Ectodermal cell (in vitro differentiated cells): ENCODE results near the gene CLEC2A.
"Not testable (repeated sequence)": the region's sequence is repeated elsewhere in the genome, so short reads cannot be mapped to it uniquely, and the experiment has no call there.

Experiments used
- H3K27ac ChIP-seq: 2 replicates; pipeline ENCODE4 v1.7.0; 2013; ENCODE audit warnings: mild to moderate bottlenecking, low read depth, low read length; ENCODE audit not compliant: insufficient read depth, poor library complexity, severe bottlenecking
- H3K27me3 ChIP-seq: 2 replicates; pipeline ENCODE4 v1.7.0; 2013; ENCODE audit warnings: mild to moderate bottlenecking, low read length; ENCODE audit not compliant: insufficient read depth, control insufficient read depth, poor library complexity, severe bottlenecking
- H3K36me3 ChIP-seq: one replicate; pipeline ENCODE4 v1.7.0; 2013; ENCODE audit warnings: low read length; ENCODE audit not compliant: control insufficient read depth, insufficient read depth
- H3K4me1 ChIP-seq: one replicate; pipeline ENCODE4 v1.7.0; 2013; ENCODE audit warnings: low read length; ENCODE audit not compliant: control insufficient read depth, insufficient read depth
- H3K4me3 ChIP-seq: 2 replicates; pipeline ENCODE4 v1.7.0; 2013; ENCODE audit warnings: low read depth, low read length, control low read depth; ENCODE audit not compliant: insufficient read depth
- H3K9me3 ChIP-seq: 2 replicates; pipeline ENCODE4 v1.7.0; 2013; ENCODE audit warnings: mild to moderate bottlenecking, low read length, moderate library complexity; ENCODE audit not compliant: control insufficient read depth
- WGBS, 2 experiments: methylation state at CpG; one replicate each; pipeline ENCODE4 v1.1.7; 2013; ENCODE audit warnings: missing lambda C conversion rate in 2 of 2; 5-methylcytosine and 5-hydroxymethylcytosine counted together

CLEC2A gene

DNA sequence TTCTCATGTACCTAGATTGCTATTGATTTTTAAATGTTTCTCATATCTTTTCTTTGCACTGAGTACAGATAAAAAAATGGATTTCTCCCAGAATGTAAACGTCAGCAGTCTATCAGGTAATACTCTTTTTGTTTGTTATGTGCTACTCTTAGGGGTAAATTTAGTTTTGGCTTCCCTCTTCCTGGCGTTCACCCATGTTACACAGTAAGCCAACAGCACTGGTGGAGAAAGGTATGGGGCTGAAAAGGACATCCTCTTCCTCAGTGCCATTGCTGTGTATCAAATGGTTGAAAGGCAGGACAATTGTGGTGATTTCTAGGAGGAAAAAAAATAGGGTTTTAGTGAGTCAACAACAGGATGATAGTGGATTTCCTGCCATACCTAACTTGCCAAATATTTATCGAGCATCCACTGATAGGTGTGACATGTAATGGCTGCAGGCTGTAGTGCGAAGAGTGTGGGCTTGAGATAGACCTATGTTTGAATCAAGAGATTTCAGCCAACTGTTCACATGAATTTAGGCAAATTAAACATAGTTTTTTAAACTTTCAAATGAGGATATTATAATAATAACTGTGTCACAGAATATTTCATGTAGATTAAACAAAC, 43.4 kb downstream of the CLEC2A start:
- Histone ChIP-seq H3K9me3 (no peaks in the 10 kb centered on the region), H3K36me3 (no peaks in the 10 kb centered on the region), H3K27ac (no peak overlapping the region), H3K4me3 (no peak overlapping the region), H3K4me1 (no peaks in the 10 kb centered on the region), H3K27me3 (no peaks in the 10 kb centered on the region)
- 93 to 94% methylated on average over 4 of the region's 4 CpGs for WGBS, 2 experiments

DNA sequence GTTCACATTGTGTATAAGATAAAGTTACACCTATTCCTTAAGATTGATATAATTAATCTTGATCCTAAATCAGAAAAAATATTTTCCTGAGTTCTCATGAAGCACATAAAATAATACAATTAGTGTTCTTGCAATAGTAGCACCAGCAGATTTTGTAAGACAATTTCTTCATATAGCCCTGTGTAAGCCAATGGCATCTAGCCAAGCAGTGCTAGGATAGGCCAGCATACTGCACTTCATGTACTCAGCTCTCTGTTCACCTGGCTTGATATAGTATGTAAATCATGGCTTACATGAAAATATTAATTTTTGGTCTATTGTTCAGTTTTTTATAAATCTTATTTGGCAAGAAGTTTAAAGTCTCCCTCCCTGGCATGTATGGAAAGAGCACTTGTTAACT, 49.0 kb downstream of the CLEC2A start:
- H3K27ac ChIP-seq = no peak overlapping the region
- no peaks in the 10 kb centered on the region for H3K9me3 ChIP-seq
- H3K4me1 ChIP-seq = no peaks in the 10 kb centered on the region
- H3K27me3 ChIP-seq = no peaks in the 10 kb centered on the region
- no peaks in the 10 kb centered on the region for H3K36me3 ChIP-seq
- no peak overlapping the region for H3K4me3 ChIP-seq

- H3K36me3 ChIP-seq = no peaks in the 10 kb centered on the region
- H3K27me3 ChIP-seq = no peaks in the 10 kb centered on the region
- H3K4me3 ChIP-seq = no peak overlapping the region
- H3K4me1 ChIP-seq = no peaks in the 10 kb centered on the region
- 89 to 98% methylated on average over 2 to 4 of the region's 5 CpGs for WGBS, 2 experiments
- no peaks in the 10 kb centered on the region for H3K9me3 ChIP-seq
- H3K27ac ChIP-seq = no peak overlapping the region
Observed at GRCh38 chr12:9881988-9882387, 50.2 kb downstream of the CLEC2A start.

DNA sequence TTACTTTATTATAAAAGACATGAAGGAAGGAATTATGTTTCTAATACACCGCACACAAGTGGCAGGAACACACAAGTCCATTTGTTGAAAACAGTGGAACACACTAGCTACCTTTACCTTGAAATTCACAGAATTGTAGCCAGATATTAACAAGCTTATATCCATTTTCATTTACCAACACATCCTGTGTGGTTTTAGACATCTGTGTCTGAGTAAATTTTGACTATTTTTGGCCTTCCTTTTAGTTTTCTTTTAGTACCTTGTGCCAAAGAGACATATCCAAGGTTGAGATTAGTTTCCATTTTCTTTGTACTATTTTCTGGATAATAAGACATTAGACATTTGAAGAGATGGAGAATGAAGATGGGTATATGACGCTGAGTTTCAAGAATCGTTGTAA, 50.9 kb downstream of the CLEC2A start, which contains the start of gene KLRF2:
Gene KLRF2, plus strand, starts transcription at position 244 of the 400 bp plus-strand sequence. Its CDS starts 107 bp downstream, at position 351.
- no peaks in the 10 kb centered on the region for H3K36me3 ChIP-seq
- no peaks in the 10 kb centered on the region for H3K4me1 ChIP-seq
- WGBS, 2 experiments = 90 to 91% methylated on average over 2 to 3 of the region's 3 CpGs
- H3K27ac ChIP-seq = no peak within 1 kb of the TSS
- H3K27me3 ChIP-seq = no peaks in the 10 kb centered on the region
- no peak within 1 kb of the TSS for H3K4me3 ChIP-seq
- no peaks in the 10 kb centered on the region for H3K9me3 ChIP-seq

GRCh38 chr12:9880532-9881078, 51.6 kb downstream of the CLEC2A start:
- Histone ChIP-seq H3K9me3 (no peaks in the 10 kb centered on the region), H3K27ac (no peak overlapping the region), H3K4me3 (no peak overlapping the region), H3K27me3 (no peaks in the 10 kb centered on the region), H3K4me1 (no peaks in the 10 kb centered on the region), H3K36me3 (no peaks in the 10 kb centered on the region)
- 72 to 78% methylated on average over 4 of the region's 4 CpGs for WGBS, 2 experiments

DNA sequence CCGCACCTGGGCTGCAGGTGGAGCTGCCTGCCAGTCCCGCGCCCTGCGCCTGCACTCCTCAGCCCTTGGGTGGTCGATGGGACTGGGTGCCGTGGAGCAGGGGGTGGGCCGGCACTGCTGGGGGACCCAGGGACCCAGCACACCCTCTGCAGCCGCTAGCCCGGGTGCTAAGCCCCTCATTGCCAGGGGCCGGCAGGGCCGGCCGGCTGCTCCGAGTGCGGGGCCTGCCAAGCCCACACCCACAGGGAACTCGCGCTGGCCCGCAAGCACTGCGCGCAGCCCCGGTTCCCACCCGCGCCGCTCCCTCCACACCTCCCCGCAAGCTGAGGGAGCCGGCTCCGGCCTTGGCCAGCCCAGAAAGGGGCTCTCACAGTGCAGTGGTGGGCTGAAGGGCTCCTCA, 56.0 kb downstream of the CLEC2A start:
- not testable (repeated sequence) for H3K27ac ChIP-seq, H3K4me3 ChIP-seq, H3K27me3 ChIP-seq, H3K9me3 ChIP-seq, H3K4me1 ChIP-seq, H3K36me3 ChIP-seq
- 95 to 97% methylated on average over 26 of the region's 26 CpGs for WGBS, 2 experiments

DNA sequence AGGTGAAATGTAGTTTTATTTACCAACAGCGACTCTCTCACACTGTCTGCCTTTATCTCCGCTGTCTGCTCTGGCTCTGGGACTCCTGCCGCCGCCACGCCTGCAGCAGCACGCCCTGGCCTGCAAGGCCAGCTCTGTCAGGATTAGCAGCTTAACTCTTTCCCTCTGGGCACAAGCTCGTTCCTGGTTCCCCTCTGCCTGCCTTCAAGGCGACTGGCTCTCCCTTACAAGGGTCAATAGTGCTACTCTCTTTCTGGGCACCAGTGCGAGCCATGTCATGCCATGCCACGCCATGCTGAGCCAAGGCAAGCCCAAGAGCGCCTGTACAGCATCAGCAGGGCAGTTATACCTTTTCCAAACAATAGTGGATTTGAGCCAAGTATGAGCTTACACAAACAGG, 59.4 kb downstream of the CLEC2A start:
- H3K27me3 ChIP-seq = no peaks in the 10 kb centered on the region
- no peaks in the 10 kb centered on the region for H3K36me3 ChIP-seq
- 69 to 73% methylated on average over 11 of the region's 11 CpGs for WGBS, 2 experiments
- no peaks in the 10 kb centered on the region for H3K4me1 ChIP-seq
- no peak overlapping the region for H3K27ac ChIP-seq
- no peaks in the 10 kb centered on the region for H3K9me3 ChIP-seq
- no peak overlapping the region for H3K4me3 ChIP-seq

GRCh38 chr12:9872162-9872561, 60.0 kb downstream of the CLEC2A start:
- no peaks in the 10 kb centered on the region for H3K27me3 ChIP-seq
- no peak overlapping the region for H3K4me3 ChIP-seq
- WGBS, 2 experiments = 92 to 99% methylated on average over 1 to 3 of the region's 3 CpGs
- no peaks in the 10 kb centered on the region for H3K36me3 ChIP-seq
- H3K9me3 ChIP-seq = no peaks in the 10 kb centered on the region
- H3K4me1 ChIP-seq = no peaks in the 10 kb centered on the region
- no peak overlapping the region for H3K27ac ChIP-seq

- H3K27me3 ChIP-seq = no peaks in the 10 kb centered on the region
- WGBS, 2 experiments = 71 to 90% methylated on average over 1 to 2 of the region's 2 CpGs
- H3K4me1 ChIP-seq = no peaks in the 10 kb centered on the region
- H3K4me3 ChIP-seq = no peak overlapping the region
- no peaks in the 10 kb centered on the region for H3K36me3 ChIP-seq
- no peak overlapping the region for H3K27ac ChIP-seq
- H3K9me3 ChIP-seq = no peaks in the 10 kb centered on the region
Observed at GRCh38 chr12:9870286-9870866, 61.8 kb downstream of the CLEC2A start.

DNA sequence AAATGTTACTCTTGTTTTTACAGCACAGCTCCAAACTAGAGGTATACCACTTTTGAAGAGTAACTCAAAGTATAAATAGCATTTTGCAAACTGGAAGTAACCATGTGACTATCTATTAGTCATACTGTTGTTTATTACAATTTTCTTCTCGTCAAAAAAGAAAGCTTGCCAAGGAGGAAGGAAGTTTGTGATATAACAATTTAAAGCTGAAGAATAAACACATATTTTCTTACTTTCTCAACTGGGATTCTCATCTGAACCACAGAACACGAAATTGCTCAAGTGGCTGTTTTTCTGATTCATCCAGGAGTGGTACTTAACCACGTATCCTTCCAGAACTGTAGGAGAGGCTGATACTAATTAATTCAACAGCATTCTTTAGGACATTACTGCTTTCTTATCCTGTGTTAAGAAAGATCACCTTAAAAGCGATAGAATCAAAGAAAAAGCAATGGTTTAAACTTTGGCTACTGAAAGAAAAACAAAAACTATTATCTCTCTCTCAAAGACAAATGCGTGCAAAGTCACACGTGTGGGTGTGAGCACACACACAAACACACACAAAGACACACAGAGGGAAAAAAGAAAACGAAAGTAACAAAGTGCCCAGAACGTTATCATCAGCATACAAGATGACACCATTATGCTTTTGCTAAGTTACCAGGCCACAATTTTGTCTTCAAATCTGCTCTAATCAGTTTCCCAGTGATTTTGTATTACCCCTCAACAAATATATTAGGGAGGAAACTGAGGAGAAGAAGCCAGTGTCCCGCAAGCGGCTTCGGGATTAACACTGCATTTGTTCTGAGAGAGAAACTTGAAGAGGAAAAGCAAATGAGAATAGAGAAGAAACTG, 62.6 kb downstream of the CLEC2A start, which contains the start of gene CLEC2B:
Gene CLEC2B, minus strand, starts transcription at position 48 of the 855 bp plus-strand sequence.
- H3K27ac ChIP-seq = no peak within 1 kb of the TSS
- WGBS, 2 experiments = 74 to 75% methylated on average over 10 of the region's 11 CpGs
- no peaks in the 10 kb centered on the region for H3K9me3 ChIP-seq
- H3K27me3 ChIP-seq = no peaks in the 10 kb centered on the region
- H3K36me3 ChIP-seq = no peaks in the 10 kb centered on the region
- no peaks in the 10 kb centered on the region for H3K4me1 ChIP-seq
- no peak within 1 kb of the TSS for H3K4me3 ChIP-seq
